Activated naive CD4-positive, alpha-beta T cell treated with anti-CD3 and anti-CD28 coated beads, Interleukin-2, amount 50 U/mL, for 72 hours (primary cell): ENCODE measurements around the gene KRT27. TPM values are rescaled to one million over a fixed set of nuclear protein-coding genes. Genes with fewer than 3 reads are reported as not detected.

Experiments
- ATAC-seq, 2 donors: fragments of 150-1000 bp; cut with Tn5 transposase; 2 replicates each; pipeline ENCODE4 v1.10.0; 2021; ENCODE audit warnings: mild to moderate bottlenecking in 2 of 2, moderate library complexity in 2 of 2
- DNase-seq, 2 donors: peaks; one replicate each; pipeline ENCODE4 v3.0.0; 2021 to 2022; ENCODE audit warnings: low spot score in 2 of 2
- H3K27ac Mint-ChIP-seq, 2 donors: one replicate each; pipeline ENCODE4 v1.8.0; 2022; ENCODE audit warnings: mild to moderate bottlenecking in 2 of 2, mixed read lengths in 2 of 2
- H3K36me3 Mint-ChIP-seq, 2 donors: one replicate each; pipeline ENCODE4 v1.8.0; 2022; ENCODE audit warnings: mixed read lengths in 2 of 2
- H3K9me3 Mint-ChIP-seq, 2 donors: one replicate each; pipeline ENCODE4 v1.8.0; 2022; ENCODE audit warnings: mixed read lengths in 2 of 2
- total RNA-seq, 2 donors: library from RNA; stranded (reverse); gene quantifications; one replicate each; pipeline ENCODE4 v1.2.3, GENCODE V29; 2022

Gene KRT27
- total RNA-seq, 2 donors from 2014 or later, result not detected

- no peaks in the 10 kb centered on the region for H3K36me3 Mint-ChIP-seq
- H3K9me3 Mint-ChIP-seq, result no peaks in the 10 kb centered on the region
- H3K27ac Mint-ChIP-seq, result no peak overlapping the region
- DNase-seq (no peak), ATAC-seq (no peak)
Measured at GRCh38 chr17:40730970-40731369, 51.4 kb downstream of the KRT27 start.

GRCh38 chr17:40727447-40728231 is 54.7 kb downstream of the KRT27 start:
- Mint-ChIP-seq H3K27ac (no peak overlapping the region), H3K36me3 (no peaks in the 10 kb centered on the region), H3K9me3 (no peaks in the 10 kb centered on the region)
- DNase-seq, result no peak
- no peak for ATAC-seq

GRCh38 chr17:40726919-40727318 is 55.4 kb downstream of the KRT27 start:
- DNase-seq (no peak), ATAC-seq (no peak)
- no peaks in the 10 kb centered on the region for H3K9me3 Mint-ChIP-seq
- no peak overlapping the region for H3K27ac Mint-ChIP-seq
- H3K36me3 Mint-ChIP-seq, result no peaks in the 10 kb centered on the region

Other genes with a start within 250 kb of the KRT27 start
- gene CCR7, start 217.1 kb downstream of the KRT27 start, total RNA-seq, result 100 to 1,000 TPM; 287 to 301 TPM
- 10 to 100 TPM; 85.6 to 93.9 TPM for gene SMARCE1, start 134.7 kb downstream of the KRT27 start, total RNA-seq
- not detected for gene KRT222, start 117.4 kb downstream of the KRT27 start, total RNA-seq
- gene KRT24, start 78.8 kb downstream of the KRT27 start, total RNA-seq, result not detected
- not detected for gene KRT25, start 27.2 kb downstream of the KRT27 start, total RNA-seq
- not detected for gene KRT26, start 10.3 kb downstream of the KRT27 start, total RNA-seq
- not detected for gene KRT28, start 17.4 kb upstream of the KRT27 start, total RNA-seq
- gene KRT10, start 40.1 kb upstream of the KRT27 start, total RNA-seq, result 10 to 100 TPM; 28.2 to 33.2 TPM
- gene KRT12, start 84.7 kb upstream of the KRT27 start, total RNA-seq, result not detected
- gene KRT20, start 102.7 kb upstream of the KRT27 start, total RNA-seq, result not detected
- gene KRT23, start 155.1 kb upstream of the KRT27 start, total RNA-seq, result not detected
- gene KRT39, start 184.4 kb upstream of the KRT27 start, total RNA-seq, result not detected
- gene KRT40, start 201.8 kb upstream of the KRT27 start, total RNA-seq, result not detected
- gene KRTAP3-3, start 211.6 kb upstream of the KRT27 start, total RNA-seq, result not detected
- gene KRTAP3-2, start 217.4 kb upstream of the KRT27 start, total RNA-seq, result not detected
- not detected for gene KRTAP3-1, start 226.6 kb upstream of the KRT27 start, total RNA-seq
- not detected for gene KRTAP1-5, start 244.7 kb upstream of the KRT27 start, total RNA-seq
- not detected for gene KRTAP1-4, start 247.6 kb upstream of the KRT27 start, total RNA-seq